ENCODE measurements around the gene PSEN2. TPM values are rescaled to one million over a fixed set of nuclear protein-coding genes. Genes with fewer than 3 reads are reported as not detected.

PSEN2 gene
- total RNA-seq, 2 experiments from 2014 or later = 2.5 to 6.2 TPM

- H3K4me3 Mint-ChIP-seq = no peak overlapping the region
- no peak for DNase-seq
- no peak for TF ChIP-seq CTCF (IDR thresholded peaks at IDR 0.05)
- H3K4me1 Mint-ChIP-seq (ENCODE audit: low read depth) = peaks cover 22% of the 10 kb centered on the region
- CTCF ChIA-PET = no interaction called here
- H3K9me3 Mint-ChIP-seq = no peaks in the 10 kb centered on the region
- intact Hi-C loops (cut with micrococcal nuclease) = no loop called here
- peaks cover 1% of the 10 kb centered on the region for H3K36me3 Mint-ChIP-seq (ENCODE audit: low read depth)
- H3K27me3 Mint-ChIP-seq = no peaks in the 10 kb centered on the region
- POLR2A ChIA-PET = no interaction called here
- no peak overlapping the region for H3K27ac Mint-ChIP-seq
- ATAC-seq = no peak
Observed at GRCh38 chr1:226888816-226889215, 18.4 kb downstream of the PSEN2 start.

- ChIA-PET POLR2A (interaction anchor here (1.2 kb wide), 1 partner anchor 34 kb away, joined by 3 read pairs; no protein-coding TSS in a partner anchor), CTCF (no interaction called here)
- H3K27me3 Mint-ChIP-seq = no peaks in the 10 kb centered on the region
- intact Hi-C loops (cut with micrococcal nuclease) = no loop called here
- no peak overlapping the region for H3K27ac Mint-ChIP-seq
- no peak overlapping the region for H3K4me3 Mint-ChIP-seq
- peaks cover 13% of the 10 kb centered on the region for H3K4me1 Mint-ChIP-seq (ENCODE audit: low read depth)
- no peak for TF ChIP-seq CTCF (IDR thresholded peaks at IDR 0.05)
- ATAC-seq = no peak
- H3K9me3 Mint-ChIP-seq = no peaks in the 10 kb centered on the region
- H3K36me3 Mint-ChIP-seq (ENCODE audit: low read depth) = peaks cover 1% of the 10 kb centered on the region
- DNase-seq = no peak
Observed at GRCh38 chr1:226889616-226890330, 19.4 kb downstream of the PSEN2 start.

GRCh38 chr1:226890331-226891108, 20.1 kb downstream of the PSEN2 start:
- no peaks in the 10 kb centered on the region for H3K36me3 Mint-ChIP-seq (ENCODE audit: low read depth)
- no peaks in the 10 kb centered on the region for H3K27me3 Mint-ChIP-seq
- ChIA-PET CTCF (no interaction called here), POLR2A (interaction anchor here (0.5 to 1.2 kb wide), 3 partner anchors 34 to 258 kb away, joined by 3 to 4 read pairs (median 3); no protein-coding TSS in a partner anchor)
- H3K27ac Mint-ChIP-seq = no peak overlapping the region
- peaks cover 6% of the 10 kb centered on the region for H3K4me1 Mint-ChIP-seq (ENCODE audit: low read depth)
- H3K9me3 Mint-ChIP-seq = no peaks in the 10 kb centered on the region
- no peak for DNase-seq
- no peak for TF ChIP-seq CTCF (IDR thresholded peaks at IDR 0.05)
- H3K4me3 Mint-ChIP-seq = no peak overlapping the region
- no peak for ATAC-seq
- intact Hi-C loops (cut with micrococcal nuclease) = no loop called here

GRCh38 chr1:226891346-226891745, 20.9 kb downstream of the PSEN2 start:
- no peak for TF ChIP-seq CTCF (IDR thresholded peaks at IDR 0.05)
- no peaks in the 10 kb centered on the region for H3K36me3 Mint-ChIP-seq (ENCODE audit: low read depth)
- H3K27me3 Mint-ChIP-seq = no peaks in the 10 kb centered on the region
- H3K9me3 Mint-ChIP-seq = no peaks in the 10 kb centered on the region
- H3K4me3 Mint-ChIP-seq = no peak overlapping the region
- no peaks in the 10 kb centered on the region for H3K4me1 Mint-ChIP-seq (ENCODE audit: low read depth)
- no peak for DNase-seq
- intact Hi-C loops (cut with micrococcal nuclease) = no loop called here
- ChIA-PET POLR2A (interaction anchor here (1.2 kb wide), 1 partner anchor 35 kb away, joined by 3 read pairs; no protein-coding TSS in a partner anchor), CTCF (interaction anchor here (1.3 kb wide), 1 partner anchor 265 kb away, joined by 3 read pairs; no protein-coding TSS in a partner anchor)
- H3K27ac Mint-ChIP-seq = no peak overlapping the region
- ATAC-seq = no peak

Measured in activated CD8-positive, alpha-beta T cell treated with anti-CD3 and anti-CD28 coated beads for 36 hours (primary cell).